Ishikawa (cell line): ENCODE measurements around the gene GALNT1.

Experiments used
- CEBPB ChIP-seq: IDR thresholded peaks from 2 replicates; pipeline ENCODE4 v1.6.1; 2012
- CREB1 ChIP-seq: IDR thresholded peaks from 2 replicates; pipeline ENCODE4 v1.6.1; 2012; ENCODE audit warnings: low read depth
- EGR1 ChIP-seq: IDR thresholded peaks from 2 replicates; pipeline ENCODE4 v1.6.1; 2012
- EP300 ChIP-seq: IDR thresholded peaks from 2 replicates; pipeline ENCODE4 v1.6.1; 2012; ENCODE audit warnings: borderline replicate concordance
- FOXM1 ChIP-seq: IDR thresholded peaks from 2 replicates; pipeline ENCODE4 v1.6.1; 2012; ENCODE audit warnings: low read depth, borderline replicate concordance
- NFIC ChIP-seq: IDR thresholded peaks from 2 replicates; pipeline ENCODE4 v1.6.1; 2012
- RAD21 ChIP-seq: IDR thresholded peaks from 2 replicates; pipeline ENCODE4 v1.6.1; 2012; ENCODE audit warnings: low read depth
- TAF1 ChIP-seq: IDR thresholded peaks from 2 replicates; pipeline ENCODE4 v1.6.1; 2012; ENCODE audit warnings: low read depth, mild to moderate bottlenecking
- TCF12 ChIP-seq: IDR thresholded peaks from 2 replicates; pipeline ENCODE4 v1.6.1; 2012; ENCODE audit warnings: low read depth
- TEAD4 ChIP-seq: IDR thresholded peaks from 2 replicates; pipeline ENCODE4 v1.6.1; 2012
- YY1 ChIP-seq: IDR thresholded peaks from 2 replicates; pipeline ENCODE4 v1.6.1; 2012; ENCODE audit warnings: low read depth
- ZBTB7A ChIP-seq: IDR thresholded peaks from 2 replicates; pipeline ENCODE4 v1.6.1; 2012; ENCODE audit warnings: low read depth
- TF ChIP-seq, protein P1 (sequence below): IDR thresholded peaks from 2 replicates; pipeline ENCODE4 v1.6.1; 2012
- TF ChIP-seq, protein P2 (sequence below): IDR thresholded peaks from 2 replicates; pipeline ENCODE4 v1.6.1; 2012
- TF ChIP-seq, protein P3 (sequence below): IDR thresholded peaks from 2 replicates; pipeline ENCODE4 v1.6.1; 2012; ENCODE audit warnings: low read depth, mild to moderate bottlenecking

Gene GALNT1

DNA sequence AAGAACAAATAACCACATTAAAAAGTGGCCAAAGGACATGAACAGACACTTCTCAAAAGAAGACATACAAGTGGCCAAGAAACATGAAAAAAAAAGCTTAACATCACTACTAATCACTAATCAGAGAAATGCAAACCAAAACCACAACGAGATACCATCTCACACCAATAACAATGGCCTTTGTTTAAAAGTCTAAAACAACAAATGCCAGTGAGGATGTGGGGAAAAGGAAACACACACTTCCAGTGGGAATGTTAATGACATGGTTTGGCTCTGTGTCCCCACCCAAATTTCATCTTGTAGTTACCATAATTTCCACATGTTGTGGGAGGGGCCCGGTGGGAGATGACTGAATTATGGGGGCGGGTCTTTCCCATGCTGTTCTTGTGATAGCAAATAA is 147.1 kb downstream of the GALNT1 start:
- TF ChIP-seq CREB1 (no peak), FOXM1 (no peak), RAD21 (no peak), CEBPB (no peak)
- TF ChIP-seq, protein P1, sequence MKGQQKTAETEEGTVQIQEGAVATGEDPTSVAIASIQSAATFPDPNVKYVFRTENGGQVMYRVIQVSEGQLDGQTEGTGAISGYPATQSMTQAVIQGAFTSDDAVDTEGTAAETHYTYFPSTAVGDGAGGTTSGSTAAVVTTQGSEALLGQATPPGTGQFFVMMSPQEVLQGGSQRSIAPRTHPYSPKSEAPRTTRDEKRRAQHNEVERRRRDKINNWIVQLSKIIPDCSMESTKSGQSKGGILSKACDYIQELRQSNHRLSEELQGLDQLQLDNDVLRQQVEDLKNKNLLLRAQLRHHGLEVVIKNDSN: no peak

DNA sequence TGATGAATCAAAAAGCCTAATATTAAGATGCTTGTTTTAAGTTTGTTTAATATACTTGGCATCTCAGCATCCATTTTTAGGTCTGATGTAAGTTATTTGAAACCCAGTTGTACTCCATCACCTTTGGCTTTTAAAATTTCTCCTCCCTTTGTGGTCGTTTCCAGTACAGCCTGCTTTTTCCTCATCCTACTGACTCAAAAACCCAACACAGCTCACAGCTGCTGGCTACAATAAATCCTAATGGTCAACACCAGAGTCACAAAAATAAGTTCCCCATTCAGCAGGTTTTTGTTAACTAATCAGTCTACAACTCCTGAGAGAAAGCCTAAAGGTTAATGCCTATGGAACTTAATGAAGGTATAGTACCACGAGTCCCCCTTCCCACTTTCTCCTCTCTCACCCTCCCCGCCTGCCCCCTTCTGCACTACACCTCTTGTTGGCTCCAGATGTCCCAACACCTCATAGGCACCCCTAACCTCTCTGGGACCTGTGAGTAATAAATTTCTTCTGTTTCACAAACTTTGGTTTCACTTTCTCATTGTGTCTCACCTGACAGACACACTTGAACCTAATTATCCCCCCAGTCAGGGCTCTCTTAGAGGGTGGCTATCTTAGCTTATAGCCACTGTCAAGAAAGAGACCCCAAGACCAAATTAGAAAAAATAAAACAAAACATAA is 148.6 kb downstream of the GALNT1 start:
- TF ChIP-seq YY1 (no peak), RAD21 (no peak), TEAD4 (no peak)
- TF ChIP-seq, protein P1: no peak

DNA sequence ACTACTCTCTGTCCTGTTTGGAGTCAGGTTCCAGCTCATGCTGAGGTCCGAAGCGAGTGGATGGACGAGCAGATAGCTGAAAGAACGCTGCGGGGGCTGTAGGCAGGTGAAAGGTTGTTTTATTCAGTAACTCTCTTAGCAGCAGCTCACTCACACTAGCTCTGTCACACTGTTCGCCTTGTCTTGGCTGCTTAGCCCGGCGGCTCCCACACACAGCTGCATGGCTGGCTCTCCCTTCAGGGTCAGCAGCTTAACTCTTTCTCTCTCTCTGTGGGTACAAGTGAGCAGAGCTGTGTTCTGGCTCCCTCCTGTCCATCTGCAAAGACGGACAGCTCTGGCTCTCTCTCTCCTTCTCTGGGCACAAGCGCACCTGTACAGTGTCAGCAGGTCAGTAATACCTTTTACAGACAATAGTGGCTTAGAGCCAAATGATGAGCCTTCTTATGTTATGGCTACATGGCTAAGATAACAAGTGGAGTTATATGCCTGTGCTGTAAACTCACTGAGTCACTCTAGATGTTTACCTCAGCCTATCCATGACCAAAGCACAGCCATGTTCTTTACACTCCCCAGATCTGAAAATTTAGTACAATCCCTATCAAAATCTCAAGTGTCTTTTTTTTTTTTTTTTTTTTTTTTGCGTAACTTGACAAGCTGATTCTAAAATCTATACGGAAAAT is 149.3 kb downstream of the GALNT1 start:
- TF ChIP-seq NFIC (no peak), CEBPB (no peak), ZBTB7A (no peak), TAF1 (no peak), EP300 (no peak), RAD21 (no peak), FOXM1 (no peak), CREB1 (no peak), TCF12 (no peak)

DNA sequence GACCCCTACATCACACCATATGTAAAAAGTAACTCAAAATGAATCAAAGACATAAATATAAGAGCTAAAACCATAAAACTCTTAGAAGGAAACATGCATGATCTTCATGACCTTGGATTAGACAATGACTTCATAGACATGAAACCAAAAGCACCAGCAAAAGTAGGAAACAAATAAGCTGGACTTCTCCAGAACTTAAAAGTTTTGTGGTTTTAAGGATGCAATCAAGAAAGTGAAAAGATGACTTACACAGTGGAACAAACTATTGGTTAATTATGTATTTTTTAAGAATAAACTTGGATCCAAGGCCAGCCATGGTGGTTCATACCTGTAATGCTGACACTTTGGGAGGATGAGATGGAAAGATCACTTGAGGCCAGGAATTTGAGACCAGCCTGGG is 150.2 kb downstream of the GALNT1 start:
- no peak for TF ChIP-seq NFIC
- TF ChIP-seq FOXM1: no peak
- no peak for TF ChIP-seq YY1
- no peak for TF ChIP-seq EP300
- no peak for TF ChIP-seq CREB1
- TF ChIP-seq TAF1: no peak
- no peak for TF ChIP-seq ZBTB7A
- TF ChIP-seq TEAD4: no peak
- no peak for TF ChIP-seq CEBPB
- TF ChIP-seq, protein P1: no peak
- no peak for TF ChIP-seq RAD21
- TF ChIP-seq, protein P2, sequence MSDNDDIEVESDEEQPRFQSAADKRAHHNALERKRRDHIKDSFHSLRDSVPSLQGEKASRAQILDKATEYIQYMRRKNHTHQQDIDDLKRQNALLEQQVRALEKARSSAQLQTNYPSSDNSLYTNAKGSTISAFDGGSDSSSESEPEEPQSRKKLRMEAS: no peak
- no peak for TF ChIP-seq TCF12
- TF ChIP-seq, protein P3, sequence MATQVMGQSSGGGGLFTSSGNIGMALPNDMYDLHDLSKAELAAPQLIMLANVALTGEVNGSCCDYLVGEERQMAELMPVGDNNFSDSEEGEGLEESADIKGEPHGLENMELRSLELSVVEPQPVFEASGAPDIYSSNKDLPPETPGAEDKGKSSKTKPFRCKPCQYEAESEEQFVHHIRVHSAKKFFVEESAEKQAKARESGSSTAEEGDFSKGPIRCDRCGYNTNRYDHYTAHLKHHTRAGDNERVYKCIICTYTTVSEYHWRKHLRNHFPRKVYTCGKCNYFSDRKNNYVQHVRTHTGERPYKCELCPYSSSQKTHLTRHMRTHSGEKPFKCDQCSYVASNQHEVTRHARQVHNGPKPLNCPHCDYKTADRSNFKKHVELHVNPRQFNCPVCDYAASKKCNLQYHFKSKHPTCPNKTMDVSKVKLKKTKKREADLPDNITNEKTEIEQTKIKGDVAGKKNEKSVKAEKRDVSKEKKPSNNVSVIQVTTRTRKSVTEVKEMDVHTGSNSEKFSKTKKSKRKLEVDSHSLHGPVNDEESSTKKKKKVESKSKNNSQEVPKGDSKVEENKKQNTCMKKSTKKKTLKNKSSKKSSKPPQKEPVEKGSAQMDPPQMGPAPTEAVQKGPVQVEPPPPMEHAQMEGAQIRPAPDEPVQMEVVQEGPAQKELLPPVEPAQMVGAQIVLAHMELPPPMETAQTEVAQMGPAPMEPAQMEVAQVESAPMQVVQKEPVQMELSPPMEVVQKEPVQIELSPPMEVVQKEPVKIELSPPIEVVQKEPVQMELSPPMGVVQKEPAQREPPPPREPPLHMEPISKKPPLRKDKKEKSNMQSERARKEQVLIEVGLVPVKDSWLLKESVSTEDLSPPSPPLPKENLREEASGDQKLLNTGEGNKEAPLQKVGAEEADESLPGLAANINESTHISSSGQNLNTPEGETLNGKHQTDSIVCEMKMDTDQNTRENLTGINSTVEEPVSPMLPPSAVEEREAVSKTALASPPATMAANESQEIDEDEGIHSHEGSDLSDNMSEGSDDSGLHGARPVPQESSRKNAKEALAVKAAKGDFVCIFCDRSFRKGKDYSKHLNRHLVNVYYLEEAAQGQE: no peak
- TF ChIP-seq EGR1: no peak

DNA sequence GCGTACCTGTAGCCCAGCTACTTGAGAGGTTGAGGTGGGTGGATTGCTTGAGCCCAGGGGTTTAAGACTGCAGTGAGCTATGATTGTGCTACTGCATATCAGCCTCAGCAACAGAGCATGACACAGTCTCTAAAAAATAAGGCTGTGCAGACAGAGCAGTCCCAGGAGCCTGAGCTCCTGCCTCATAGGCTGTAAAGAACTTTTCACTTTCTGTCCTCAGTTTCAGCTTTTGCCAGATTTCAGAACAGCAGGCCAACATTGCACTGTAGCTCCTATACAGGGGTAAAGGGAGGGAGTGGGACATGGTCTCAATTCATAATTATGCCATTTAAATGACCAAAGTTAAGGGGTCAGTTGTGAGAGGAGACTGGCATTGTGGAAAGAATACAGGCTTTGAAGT is 150.6 kb downstream of the GALNT1 start:
- TF ChIP-seq EP300 (no peak), TEAD4 (no peak), CEBPB (no peak), RAD21 (no peak), TAF1 (no peak), FOXM1 (no peak), YY1 (no peak), EGR1 (no peak), CREB1 (no peak), ZBTB7A (no peak), TCF12 (no peak), NFIC (no peak)
- TF ChIP-seq, protein P3: no peak
- TF ChIP-seq, protein P1: no peak
- TF ChIP-seq, protein P2: no peak
